ENCODE data around the gene ATN1. TPM values are rescaled to one million over a fixed set of nuclear protein-coding genes. Genes with fewer than 3 reads are reported as not detected.
A peak's percentile ranks its signal among the peaks of the same experiment; 100 is the strongest.

ATN1 gene
- total RNA-seq, 2 experiments from 2014 or later = 0.98 to 6.7 TPM

- no peak overlapping the region for H3K4me2 ChIP-seq (ENCODE audit: low read length)
Measured at GRCh38 chr12:6955108-6956020, 27.6 kb downstream of the ATN1 start.

GRCh38 chr12:6956021-6956727 is 28.4 kb downstream of the ATN1 start:
- BruUV-seq (replicated peaks) = no TSS peak
- Histone ChIP-seq H3K27ac (ENCODE audit: low read depth, low read length, poor library complexity, severe bottlenecking) (no peak overlapping the region), H3K79me2 (ENCODE audit: insufficient read depth, low read depth, low read length) (no peaks in the 10 kb centered on the region), H3K9me2 (ENCODE audit: insufficient read depth, low read length) (no peaks in the 10 kb centered on the region), H3K4me1 (ENCODE audit: insufficient read depth, low read length, poor library complexity, severe bottlenecking) (peaks cover 90% of the 10 kb centered on the region), H3K4me3 (ENCODE audit: low read depth, low read length, poor library complexity, severe bottlenecking) (no peak overlapping the region), H3K9me3 (ENCODE audit: low read length) (no peaks in the 10 kb centered on the region), H3K36me3 (ENCODE audit: insufficient read depth, low read length) (no peaks in the 10 kb centered on the region), H3K4me2 (ENCODE audit: low read length) (no peak overlapping the region), H4K20me1 (ENCODE audit: insufficient read depth, low read length) (no peaks in the 10 kb centered on the region), H2AFZ (ENCODE audit: low read length) (no peak overlapping the region)
- ChIA-PET POLR2A (interaction anchor here (0.6 to 9.3 kb wide), 2 partner anchors 10 to 32 kb away, joined by 3 to 155 read pairs; partner anchors contain the start of genes C12orf57 and RNU7-1), CTCF (ENCODE audit: unreplicated experiment) (interaction anchor here (10.6 kb wide), 1 partner anchor 11 kb away, joined by 110 read pairs; the partner anchor contains the start of genes C12orf57 and RNU7-1)
- DNase-seq (ENCODE audit: low spot score) = no peak
- intact Hi-C loops (cut with micrococcal nuclease; ENCODE audit: unreplicated experiment) = no loop called here
- no peak for TF ChIP-seq EZH2phosphoT487 (IDR thresholded peaks at IDR 0.05; ENCODE audit: borderline replicate concordance, low read depth, low read length)

More at GRCh38 chr12:6955108-6956020, 27.6 kb downstream of the ATN1 start:
- intact Hi-C loops (cut with micrococcal nuclease; ENCODE audit: unreplicated experiment) = no loop called here
- no peak overlapping the region for H3K27ac ChIP-seq (ENCODE audit: low read depth, low read length, poor library complexity, severe bottlenecking)
- no peaks in the 10 kb centered on the region for H3K9me2 ChIP-seq (ENCODE audit: insufficient read depth, low read length)
- POLR2A ChIA-PET = interaction anchor here (0.6 to 9.3 kb wide), 3 partner anchors 10 to 31 kb away, joined by 3 to 155 read pairs (median 3); partner anchors contain the start of genes C12orf57 and RNU7-1
- no peaks in the 10 kb centered on the region for H3K9me3 ChIP-seq (ENCODE audit: low read length)
- no peaks in the 10 kb centered on the region for H3K79me2 ChIP-seq (ENCODE audit: insufficient read depth, low read depth, low read length)
- CTCF ChIA-PET (ENCODE audit: unreplicated experiment) = interaction anchor here (10.6 kb wide), 1 partner anchor 10 kb away, joined by 110 read pairs; the partner anchor contains the start of genes C12orf57 and RNU7-1
- TF ChIP-seq CTCF (conservative IDR thresholded peaks at IDR 0.05; ENCODE audit: low read length) (no peak), EZH2phosphoT487 (IDR thresholded peaks at IDR 0.05; ENCODE audit: borderline replicate concordance, low read depth, low read length) (no peak)
- BruUV-seq (replicated peaks) = no TSS peak
- peaks cover 90% of the 10 kb centered on the region for H3K4me1 ChIP-seq (ENCODE audit: insufficient read depth, low read length, poor library complexity, severe bottlenecking)
- no peak overlapping the region for H2AFZ ChIP-seq (ENCODE audit: low read length)
- no peaks in the 10 kb centered on the region for H3K36me3 ChIP-seq (ENCODE audit: insufficient read depth, low read length)
- H4K20me1 ChIP-seq (ENCODE audit: insufficient read depth, low read length) = no peaks in the 10 kb centered on the region
- DNase-seq (ENCODE audit: low spot score) = no peak
- no peak overlapping the region for H3K4me3 ChIP-seq (ENCODE audit: low read depth, low read length, poor library complexity, severe bottlenecking)

- CTCF ChIA-PET (ENCODE audit: unreplicated experiment) = interaction anchor here (10.6 kb wide), 1 partner anchor 12 kb away, joined by 110 read pairs; the partner anchor contains the start of genes C12orf57 and RNU7-1
- no peaks in the 10 kb centered on the region for H3K79me2 ChIP-seq (ENCODE audit: insufficient read depth, low read depth, low read length)
- H3K4me3 ChIP-seq (ENCODE audit: low read depth, low read length, poor library complexity, severe bottlenecking) = no peak overlapping the region
- no peaks in the 10 kb centered on the region for H3K36me3 ChIP-seq (ENCODE audit: insufficient read depth, low read length)
- H3K9me3 ChIP-seq (ENCODE audit: low read length) = no peaks in the 10 kb centered on the region
- intact Hi-C loops (cut with micrococcal nuclease; ENCODE audit: unreplicated experiment) = no loop called here
- no TSS peak for BruUV-seq (replicated peaks)
- TF ChIP-seq CTCF (conservative IDR thresholded peaks at IDR 0.05; ENCODE audit: low read length) = no peak
- TF ChIP-seq EZH2phosphoT487 (IDR thresholded peaks at IDR 0.05; ENCODE audit: borderline replicate concordance, low read depth, low read length) = no peak
- no peaks in the 10 kb centered on the region for H3K9me2 ChIP-seq (ENCODE audit: insufficient read depth, low read length)
- H3K27ac ChIP-seq (ENCODE audit: low read depth, low read length, poor library complexity, severe bottlenecking) = no peak overlapping the region
- POLR2A ChIA-PET = interaction anchor here (1.1 to 9.3 kb wide), 2 partner anchors 12 kb away, joined by 4 to 155 read pairs; partner anchors contain the start of genes C12orf57 and RNU7-1
- DNase-seq (ENCODE audit: low spot score) = no peak
- H2AFZ ChIP-seq (ENCODE audit: low read length) = no peak overlapping the region
- H4K20me1 ChIP-seq (ENCODE audit: insufficient read depth, low read length) = no peaks in the 10 kb centered on the region
- 0 out of 2 replicates have a peak overlapping the region, but pooled peaks have one; percentile 75 for H3K4me2 ChIP-seq (ENCODE audit: low read length)
- peaks cover 90% of the 10 kb centered on the region for H3K4me1 ChIP-seq (ENCODE audit: insufficient read depth, low read length, poor library complexity, severe bottlenecking)
Measured at GRCh38 chr12:6957151-6957701, 29.5 kb downstream of the ATN1 start.

All from OCI-LY7 (cell line).